T-cell (primary cell): Measurements from ENCODE around the gene OR8I2. TPM values are rescaled to one million over a fixed set of nuclear protein-coding genes. Genes with fewer than 3 reads are reported as not detected.
"Not testable (repeated sequence)": the region's sequence is repeated elsewhere in the genome, so short reads cannot be mapped to it uniquely, and the experiment has no call there.

Source experiments
- ATAC-seq, 4 experiments: fragments of 200-7000 bp in 3 of 4; fragments of 150-1000 bp in 1 of 4; cut with Tn5 transposase; replicated peaks in 1 of 4; 1 replicate in 3 of 4; 2 replicates in 1 of 4; pipeline ENCODE4 v1.10.0; 2021; ENCODE audit warnings: moderate library complexity in 3 of 4, mild to moderate bottlenecking in 2 of 4, moderate number of reproducible peaks in 1 of 4
- CTCF ChIA-PET, 2 donors: fragments of 300-600 bp; sonication (Branson Sonifier 250); formaldehyde crosslinking; loops; one replicate each; lab custom pipeline; 2022; ENCODE audit warnings: antibody characterized with exemption in 2 of 2; lab: Charles Lee
- POLR2A ChIA-PET, 2 donors: fragments of 300-600 bp; sonication (Branson Sonifier 250); formaldehyde crosslinking; loops; one replicate each; lab custom pipeline; 2022; ENCODE audit warnings: antibody characterized with exemption in 2 of 2; lab: Charles Lee
- DNase-seq, 35 experiments: peaks; one replicate each; pipeline versions ENCODE4 v3.0.0 to v3.0.0-alpha.2; 2013 to 2023
- H3K27ac ChIP-seq: one replicate; pipeline ENCODE4 v1.5.1; 2013; ENCODE audit warnings: low read length
- H3K27me3 ChIP-seq, 2 experiments: replicated peaks in 1 of 2; 1 replicate in 1 of 2; 2 replicates in 1 of 2; pipeline versions ENCODE4 v1.6.1 to v1.7.0; 2013; ENCODE audit warnings: low read length in 1 of 2, mixed read lengths in 1 of 2; ENCODE audit not compliant: control insufficient read depth in 2 of 2, insufficient read depth in 2 of 2; ENCODE audit errors: extremely low read depth in 1 of 2
- H3K36me3 ChIP-seq, 2 donors: 1 replicate in 1 of 2; 2 replicates in 1 of 2; pipeline versions ENCODE4 v1.6.1 to v1.7.0; 2013; ENCODE audit warnings: low read length in 1 of 2; ENCODE audit not compliant: control insufficient read depth in 2 of 2, insufficient read depth in 1 of 2; ENCODE audit errors: extremely low read depth in 1 of 2
- H3K4me1 ChIP-seq, 2 experiments: 1 replicate in 1 of 2; 2 replicates in 1 of 2; pipeline versions ENCODE4 v1.6.1 to v1.7.0; 2013; ENCODE audit warnings: low read length in 2 of 2, mixed read lengths in 1 of 2; ENCODE audit not compliant: insufficient read depth in 2 of 2, control insufficient read depth in 1 of 2; ENCODE audit errors: extremely low read depth in 1 of 2
- H3K4me3 ChIP-seq, 2 donors: 1 replicate in 1 of 2; 2 replicates in 1 of 2; pipeline versions ENCODE4 v1.5.1 to v1.7.0; 2013; ENCODE audit warnings: mild to moderate bottlenecking in 2 of 2, low read length in 1 of 2, moderate library complexity in 1 of 2; ENCODE audit not compliant: control insufficient read depth in 1 of 2; ENCODE audit errors: extremely low read depth in 1 of 2
- H3K9me3 ChIP-seq: 2 replicates; pipeline ENCODE4 v1.7.0; 2013
- H3K27ac Mint-ChIP-seq, 2 donors: one replicate each; pipeline ENCODE4 v1.8.0; 2020 to 2021; ENCODE audit warnings: mild to moderate bottlenecking in 2 of 2, mixed read lengths in 2 of 2
- H3K27me3 Mint-ChIP-seq, 2 donors: one replicate each; pipeline ENCODE4 v1.8.0; 2021 to 2022; ENCODE audit warnings: mixed read lengths in 2 of 2
- H3K36me3 Mint-ChIP-seq: one replicate; pipeline ENCODE4 v1.8.0; 2021; ENCODE audit warnings: mixed read lengths
- H3K4me1 Mint-ChIP-seq, 3 donors: one replicate each; pipeline ENCODE4 v1.8.0; 2020 to 2022; ENCODE audit warnings: mixed read lengths in 3 of 3, mild to moderate bottlenecking in 1 of 3
- H3K4me3 Mint-ChIP-seq, 3 donors: one replicate each; pipeline ENCODE4 v1.8.0; 2020 to 2022; ENCODE audit warnings: mild to moderate bottlenecking in 3 of 3, mixed read lengths in 3 of 3, moderate library complexity in 3 of 3
- H3K9me3 Mint-ChIP-seq, 3 donors: one replicate each; pipeline ENCODE4 v1.8.0; 2020 to 2022; ENCODE audit warnings: mixed read lengths in 3 of 3
- WGBS: methylation state at CpG from one replicate; pipeline ENCODE4 v1.1.5; 2013; ENCODE audit warnings: missing lambda C conversion rate; ENCODE audit not compliant: insufficient coverage; 5-methylcytosine and 5-hydroxymethylcytosine counted together
- total RNA-seq, 35 experiments: library from RNA in 6 of 35; stranded (reverse) in 6 of 35; fragments of 120-200 nt in 1 of 35; gene quantifications; one replicate each; pipeline versions ENCODE4 v1.2.1 to v1.2.4 and lab custom pipeline; 2013 to 2026

The OR8I2 gene
- total RNA-seq, 5 donors from 2014 or later (not counting 1 experiment from before 2014, with no cell fraction given): not detected

DNA sequence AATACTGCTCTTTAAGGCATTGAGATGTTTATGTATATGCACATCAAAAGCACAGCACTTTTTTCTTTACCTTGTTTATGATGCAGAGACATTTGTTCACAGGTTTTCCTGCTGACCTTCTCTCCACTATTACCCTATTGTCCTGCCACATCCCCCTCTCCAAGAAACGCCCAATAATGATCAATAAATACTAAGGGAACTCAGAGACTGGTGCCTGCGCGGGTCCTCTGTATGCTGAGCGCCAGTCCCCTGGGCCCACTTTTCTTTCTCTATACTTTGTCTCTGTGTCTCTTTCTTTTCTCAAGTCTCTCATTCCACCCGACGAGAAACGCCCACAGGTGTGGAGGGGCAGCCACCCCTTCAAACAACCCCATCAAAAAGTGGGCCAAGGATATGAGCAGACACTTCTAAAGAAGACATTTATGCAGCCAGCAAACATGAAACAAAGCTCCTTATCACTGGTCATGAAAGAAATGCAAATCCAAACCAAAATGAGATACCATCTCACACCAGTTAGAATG, 34.8 kb upstream of the OR8I2 start:
- H3K4me3 ChIP-seq, DNase-seq, H3K4me1 ChIP-seq, H3K27me3 Mint-ChIP-seq, POLR2A ChIA-PET, CTCF ChIA-PET, H3K27me3 ChIP-seq, ATAC-seq, H3K27ac Mint-ChIP-seq, H3K36me3 Mint-ChIP-seq, H3K9me3 ChIP-seq, H3K36me3 ChIP-seq, H3K4me3 Mint-ChIP-seq, H3K27ac ChIP-seq, H3K4me1 Mint-ChIP-seq: not testable (repeated sequence)
- peaks cover 22 to 47% (median 22%) of the 10 kb centered on the region in 3 donors for H3K9me3 Mint-ChIP-seq
- WGBS: 76% methylated on average over 7 of the region's 7 CpGs

DNA sequence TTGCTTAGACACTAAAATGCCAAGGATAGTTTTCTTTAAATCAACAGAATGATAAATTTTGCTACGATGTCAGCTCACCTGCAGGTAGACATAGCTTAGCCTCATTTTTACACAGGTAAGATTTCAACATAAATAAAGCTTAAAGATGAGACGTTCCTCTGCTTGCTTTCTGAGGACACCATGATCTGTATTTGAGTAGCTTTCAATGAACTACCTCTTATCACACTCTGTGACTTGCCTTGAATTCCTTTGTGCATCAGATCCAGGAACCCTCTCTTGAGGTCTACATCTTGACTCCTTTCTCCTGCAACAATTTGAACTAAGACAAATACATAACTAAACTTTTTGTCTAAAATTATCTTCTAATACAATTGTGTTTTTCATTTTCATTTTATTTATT, 26.1 kb upstream of the OR8I2 start:
- Histone ChIP-seq H3K9me3 (peaks cover 3% of the 10 kb centered on the region), H3K36me3 (no peaks in the 10 kb centered on the region), H3K4me3 (no peak overlapping the region), H3K27ac (no peak overlapping the region), H3K4me1 (no peaks in the 10 kb centered on the region), H3K27me3 (no peaks in the 10 kb centered on the region)
- Mint-ChIP-seq H3K9me3 (peaks cover 2 to 39% (median 16%) of the 10 kb centered on the region in 3 donors), H3K27ac (no peak overlapping the region), H3K4me1 (no peaks in the 10 kb centered on the region), H3K4me3 (no peak overlapping the region), H3K27me3 (no peaks in the 10 kb centered on the region), H3K36me3 (no peaks in the 10 kb centered on the region)
- CTCF ChIA-PET: no interaction called here
- WGBS: no CpG with 5 or more reads among the region's 2 CpGs
- DNase-seq (no peak), ATAC-seq (no peak)
- POLR2A ChIA-PET: no interaction called here

- no peaks in the 10 kb centered on the region for H3K36me3 ChIP-seq
- ATAC-seq: no peak
- no peaks in the 10 kb centered on the region for H3K4me1 Mint-ChIP-seq
- no CpG with 5 or more reads among the region's 3 CpGs for WGBS
- no peak for DNase-seq
- peaks cover 5 to 11% (median 10%) of the 10 kb centered on the region in 3 donors for H3K9me3 Mint-ChIP-seq
- ChIA-PET CTCF (no interaction called here), POLR2A (no interaction called here)
- H3K4me3 Mint-ChIP-seq: no peak overlapping the region
- H3K27ac ChIP-seq: no peak overlapping the region
- H3K27me3 Mint-ChIP-seq: no peaks in the 10 kb centered on the region
- H3K27me3 ChIP-seq: no peaks in the 10 kb centered on the region
- H3K27ac Mint-ChIP-seq: no peak overlapping the region
- no peaks in the 10 kb centered on the region for H3K36me3 Mint-ChIP-seq
- H3K9me3 ChIP-seq: no peaks in the 10 kb centered on the region
- no peak overlapping the region for H3K4me3 ChIP-seq
- no peaks in the 10 kb centered on the region for H3K4me1 ChIP-seq
These were observed 3.4 kb upstream of the OR8I2 start for GRCh38 chr11:56089697-56090096.

GRCh38 chr11:56103210-56103737, 10.2 kb downstream of the OR8I2 start, which contains the start of gene OR8H2:
OR8H2 (plus strand) TSS chr11:56103687; CDS start chr11:56105043, 1,356 bp downstream.
- ChIA-PET CTCF (no interaction called here), POLR2A (no interaction called here)
- ATAC-seq (no peak), DNase-seq (no peak)
- H3K36me3 ChIP-seq: no peaks in the 10 kb centered on the region
- H3K27me3 ChIP-seq: no peaks in the 10 kb centered on the region
- H3K4me3 Mint-ChIP-seq: no peak within 1 kb of the TSS
- H3K36me3 Mint-ChIP-seq: no peaks in the 10 kb centered on the region
- no peak within 1 kb of the TSS for H3K27ac ChIP-seq
- no peak within 1 kb of the TSS for H3K27ac Mint-ChIP-seq
- no peak within 1 kb of the TSS for H3K4me3 ChIP-seq
- H3K9me3 ChIP-seq: no peaks in the 10 kb centered on the region
- H3K4me1 ChIP-seq: no peaks in the 10 kb centered on the region
- H3K4me1 Mint-ChIP-seq: no peaks in the 10 kb centered on the region
- H3K9me3 Mint-ChIP-seq: peaks cover 14 to 24% (median 14%) of the 10 kb centered on the region in 3 donors
- no peaks in the 10 kb centered on the region for H3K27me3 Mint-ChIP-seq

DNA sequence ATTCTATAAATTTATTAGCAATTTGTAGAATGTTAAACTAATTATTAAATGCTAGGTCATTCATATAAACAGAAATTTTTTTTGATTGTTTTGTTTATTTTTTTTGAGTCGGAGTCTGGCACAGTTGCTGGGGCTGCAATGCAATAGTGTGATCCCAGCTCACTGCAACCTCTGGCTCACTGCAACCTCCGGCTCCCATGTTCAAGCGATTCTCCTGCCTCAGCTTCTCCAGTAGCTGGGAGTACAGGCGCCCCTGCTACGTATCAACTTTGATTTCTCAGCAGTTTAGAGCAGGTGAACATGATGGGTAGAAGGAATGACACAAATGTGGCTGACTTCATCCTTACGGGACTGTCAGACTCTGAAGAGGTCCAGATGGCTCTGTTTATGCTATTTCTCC, 29.0 kb downstream of the OR8I2 start, which contains the start of gene OR8H3:
TSS of gene OR8H3 (plus strand) at position 301 of the 400 bp plus-strand sequence. CDS start at position 301, 0 bp downstream.
- no CpG with 5 or more reads among the region's 6 CpGs for WGBS
- ChIA-PET CTCF (no interaction called here), POLR2A (no interaction called here)
- Mint-ChIP-seq H3K27ac (no peak within 1 kb of the TSS), H3K9me3 (peaks cover 12 to 16% (median 12%) of the 10 kb centered on the region in 3 donors), H3K4me1 (no peaks in the 10 kb centered on the region), H3K4me3 (no peak within 1 kb of the TSS), H3K27me3 (no peaks in the 10 kb centered on the region), H3K36me3 (no peaks in the 10 kb centered on the region)
- Histone ChIP-seq H3K4me3 (no peak within 1 kb of the TSS), H3K4me1 (no peaks in the 10 kb centered on the region), H3K36me3 (no peaks in the 10 kb centered on the region), H3K9me3 (no peaks in the 10 kb centered on the region), H3K27ac (no peak within 1 kb of the TSS), H3K27me3 (no peaks in the 10 kb centered on the region)
- ATAC-seq (no peak), DNase-seq (no peak)

GRCh38 chr11:56140151-56140661, 47.1 kb downstream of the OR8I2 start, which contains the start of gene OR8J3:
OR8J3 (minus strand) TSS chr11:56140201; CDS start chr11:56137718, 2,483 bp downstream.
- no peaks in the 10 kb centered on the region for H3K9me3 ChIP-seq
- no peaks in the 10 kb centered on the region for H3K36me3 ChIP-seq
- ATAC-seq (no peak), DNase-seq (no peak)
- no peak within 1 kb of the TSS for H3K4me3 ChIP-seq
- no peaks in the 10 kb centered on the region for H3K27me3 Mint-ChIP-seq
- no peaks in the 10 kb centered on the region for H3K4me1 ChIP-seq
- ChIA-PET POLR2A (no interaction called here), CTCF (no interaction called here)
- no peak within 1 kb of the TSS for H3K27ac ChIP-seq
- no peaks in the 10 kb centered on the region for H3K27me3 ChIP-seq
- H3K36me3 Mint-ChIP-seq: no peaks in the 10 kb centered on the region
- H3K4me1 Mint-ChIP-seq: no peaks in the 10 kb centered on the region
- peaks cover 18 to 23% (median 23%) of the 10 kb centered on the region in 3 donors for H3K9me3 Mint-ChIP-seq
- H3K4me3 Mint-ChIP-seq: no peak within 1 kb of the TSS
- H3K27ac Mint-ChIP-seq: no peak within 1 kb of the TSS
